Body of pancreas (tissue), 4 donors: ENCODE results near the gene TMEM208.

Source experiments
- POLR2A ChIP-seq, 3 donors: fragments of 450-650 bp; IDR thresholded peaks; one replicate each; pipeline ENCODE4 v1.6.1; 2016; ENCODE audit warnings: antibody characterized with exemption in 3 of 3, mild to moderate bottlenecking in 2 of 3
- TF ChIP-seq, protein P1 (sequence below), 7 experiments: fragments of 450-650 bp in 4 of 7; fragments of 200-600 bp in 3 of 7; sonication (generic) in 3 of 7; IDR thresholded peaks; one replicate each; pipeline ENCODE4 v1.5.1; 2016 to 2019; ENCODE audit warnings: antibody characterized with exemption in 7 of 7

DNA sequence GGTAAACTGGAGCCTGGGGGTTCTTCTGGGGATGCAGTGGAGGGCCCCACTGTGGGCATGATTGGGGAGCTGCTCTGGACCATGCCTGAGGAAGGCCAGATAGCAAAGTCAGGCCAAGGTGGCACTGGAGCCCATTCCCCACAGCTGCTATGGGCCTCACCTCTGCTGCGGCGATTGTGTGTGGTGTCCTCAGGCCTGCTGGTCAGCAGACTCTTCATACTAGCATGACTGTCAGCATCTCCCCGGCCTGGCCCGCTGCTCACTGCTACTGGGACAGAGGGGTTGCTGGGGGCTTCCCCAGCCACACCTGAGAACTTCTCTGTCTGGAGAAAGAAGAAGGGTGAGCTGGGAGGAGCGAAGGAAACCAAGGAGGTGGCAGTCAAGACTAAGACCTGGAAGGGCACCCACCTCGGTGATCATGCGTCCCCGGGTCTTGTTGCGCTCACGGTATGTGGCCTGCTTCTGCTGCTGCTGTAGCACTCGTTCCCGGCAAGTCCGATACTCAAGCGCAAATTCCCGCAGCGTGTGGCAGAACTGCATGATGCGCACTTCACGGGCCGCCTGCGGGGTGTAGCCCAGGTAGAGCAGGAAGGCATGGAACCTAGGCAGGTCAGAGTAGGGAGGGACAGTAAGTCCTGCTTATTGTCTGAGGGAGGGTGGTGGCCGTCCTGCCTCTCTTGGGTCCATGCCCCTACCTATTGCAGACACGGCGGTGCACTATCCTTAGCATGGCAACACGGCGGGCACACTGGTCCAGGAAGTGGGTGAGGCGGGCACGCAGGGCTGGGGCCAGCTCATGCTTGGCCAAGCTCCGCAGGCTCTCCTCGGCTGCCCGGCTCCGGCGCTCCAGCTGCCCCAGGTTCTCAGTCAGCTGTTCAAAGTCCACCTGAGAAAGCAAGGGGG is 3.2 kb downstream of the TMEM208 start:
- TF ChIP-seq, protein P1, sequence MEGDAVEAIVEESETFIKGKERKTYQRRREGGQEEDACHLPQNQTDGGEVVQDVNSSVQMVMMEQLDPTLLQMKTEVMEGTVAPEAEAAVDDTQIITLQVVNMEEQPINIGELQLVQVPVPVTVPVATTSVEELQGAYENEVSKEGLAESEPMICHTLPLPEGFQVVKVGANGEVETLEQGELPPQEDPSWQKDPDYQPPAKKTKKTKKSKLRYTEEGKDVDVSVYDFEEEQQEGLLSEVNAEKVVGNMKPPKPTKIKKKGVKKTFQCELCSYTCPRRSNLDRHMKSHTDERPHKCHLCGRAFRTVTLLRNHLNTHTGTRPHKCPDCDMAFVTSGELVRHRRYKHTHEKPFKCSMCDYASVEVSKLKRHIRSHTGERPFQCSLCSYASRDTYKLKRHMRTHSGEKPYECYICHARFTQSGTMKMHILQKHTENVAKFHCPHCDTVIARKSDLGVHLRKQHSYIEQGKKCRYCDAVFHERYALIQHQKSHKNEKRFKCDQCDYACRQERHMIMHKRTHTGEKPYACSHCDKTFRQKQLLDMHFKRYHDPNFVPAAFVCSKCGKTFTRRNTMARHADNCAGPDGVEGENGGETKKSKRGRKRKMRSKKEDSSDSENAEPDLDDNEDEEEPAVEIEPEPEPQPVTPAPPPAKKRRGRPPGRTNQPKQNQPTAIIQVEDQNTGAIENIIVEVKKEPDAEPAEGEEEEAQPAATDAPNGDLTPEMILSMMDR (IDR thresholded peaks at IDR 0.05): no peak
- no peak for TF ChIP-seq POLR2A (IDR thresholded peaks at IDR 0.05)
